Measurements from ENCODE around the gene TRIM26.

TRIM26 gene

DNA sequence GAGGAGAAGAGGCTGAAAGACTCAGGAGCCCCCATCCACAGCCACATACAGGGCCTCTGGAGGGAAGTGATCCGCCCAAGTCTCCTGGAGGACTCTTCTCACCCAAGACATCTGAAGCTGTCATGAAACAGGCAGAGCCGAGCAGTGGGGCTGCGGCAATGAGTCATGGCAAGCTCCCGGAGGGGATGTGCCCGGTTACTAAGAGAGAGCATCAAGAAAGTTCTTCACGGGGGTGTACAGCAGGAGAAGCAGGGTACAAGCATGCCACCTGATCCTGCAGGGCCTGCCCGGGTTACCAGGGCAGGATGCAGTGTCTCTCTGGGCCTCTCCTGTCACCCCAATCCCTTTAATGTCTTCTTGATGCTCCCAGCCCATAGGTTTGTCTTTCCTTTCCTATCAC is 21.1 kb downstream of the TRIM26 start:
- no peak for DNase-seq (ENCODE audit: low read depth, low spot score)
- Histone ChIP-seq H3K4me3 (no peak overlapping the region), H3K27ac (no peak overlapping the region), H3K9me3 (ENCODE audit: low read depth, low read length) (no peaks in the 10 kb centered on the region), H3K9ac (ENCODE audit: insufficient read length) (no peak overlapping the region), H3K36me3 (ENCODE audit: insufficient read depth, low read length) (peaks cover 43% of the 10 kb centered on the region)
- TF ChIP-seq EZH2 (IDR thresholded peaks at IDR 0.05), result no peak
- no peak for TF ChIP-seq POLR2AphosphoS5 (IDR thresholded peaks at IDR 0.05; ENCODE audit: borderline replicate concordance, low read depth, low read length)
- no peak for TF ChIP-seq FOXP2 (optimal IDR thresholded peaks at IDR 0.05; ENCODE audit: control extremely low read depth, extremely low read length, insufficient read depth)

DNA sequence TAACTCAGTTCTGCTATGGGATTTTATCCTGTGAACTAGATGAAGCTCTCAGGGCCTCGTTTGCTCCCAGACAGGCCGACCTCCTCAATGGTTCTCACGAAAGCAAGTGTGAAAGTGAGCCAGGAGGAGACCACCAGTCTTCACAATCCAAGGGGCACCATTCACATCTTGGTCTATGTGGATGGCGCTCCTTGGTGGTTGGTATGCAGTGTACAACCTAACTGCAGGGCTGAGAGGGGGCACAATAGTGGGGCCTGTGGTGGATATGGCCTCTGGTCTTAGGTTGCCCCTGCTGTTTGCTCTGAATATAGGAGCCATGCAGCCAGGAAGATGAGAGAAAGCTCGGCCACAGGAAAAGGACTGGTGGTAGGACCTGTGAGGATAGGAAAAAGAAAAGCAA is 24.7 kb downstream of the TRIM26 start:
- no peak overlapping the region for H3K9ac ChIP-seq (ENCODE audit: insufficient read length)
- H3K27ac ChIP-seq, result no peak overlapping the region
- H3K36me3 ChIP-seq (ENCODE audit: insufficient read depth, low read length), result peaks cover 43% of the 10 kb centered on the region
- no peaks in the 10 kb centered on the region for H3K9me3 ChIP-seq (ENCODE audit: low read depth, low read length)
- no peak for TF ChIP-seq POLR2AphosphoS5 (IDR thresholded peaks at IDR 0.05; ENCODE audit: borderline replicate concordance, low read depth, low read length)
- no peak for TF ChIP-seq EZH2 (IDR thresholded peaks at IDR 0.05)
- TF ChIP-seq FOXP2 (optimal IDR thresholded peaks at IDR 0.05; ENCODE audit: control extremely low read depth, extremely low read length, insufficient read depth), result no peak
- no peak for DNase-seq (ENCODE audit: low read depth, low spot score)
- H3K4me3 ChIP-seq, result no peak overlapping the region

DNA sequence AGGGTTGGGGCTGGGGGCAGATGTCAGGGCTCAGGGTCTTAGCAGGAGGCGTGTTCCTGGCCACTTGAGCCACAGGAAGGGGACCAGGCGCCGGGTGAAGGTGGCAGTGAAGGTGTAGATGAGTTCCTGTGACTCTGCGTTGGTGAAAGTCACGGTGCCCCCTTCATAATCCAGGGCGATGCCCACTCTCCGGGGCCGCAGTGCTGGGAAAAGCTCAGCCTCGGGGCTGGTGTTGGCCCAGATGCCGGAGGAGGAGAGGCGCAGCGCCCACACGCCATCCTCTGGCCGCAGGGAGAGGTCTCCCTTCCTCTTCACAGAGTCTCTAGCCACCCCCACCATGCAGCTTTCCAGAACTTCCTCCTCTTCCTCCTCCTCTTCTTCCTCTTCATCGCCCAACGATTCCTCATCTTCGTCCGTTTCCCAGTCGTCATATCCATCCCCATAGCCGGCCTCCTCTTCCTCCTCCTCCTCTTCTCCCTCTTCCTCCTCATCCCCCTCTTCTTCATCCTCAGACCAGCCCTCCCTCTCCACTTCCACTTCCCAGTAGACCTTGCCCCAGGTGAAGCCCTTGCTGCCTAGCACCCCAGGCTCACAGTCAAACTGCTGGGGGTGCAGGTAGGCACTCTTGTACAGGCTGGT is 27.2 kb downstream of the TRIM26 start:
- peaks cover 43% of the 10 kb centered on the region for H3K36me3 ChIP-seq (ENCODE audit: insufficient read depth, low read length)
- no peak for DNase-seq (ENCODE audit: low read depth, low spot score)
- H3K4me3 ChIP-seq, result no peak overlapping the region
- no peaks in the 10 kb centered on the region for H3K9me3 ChIP-seq (ENCODE audit: low read depth, low read length)
- H3K9ac ChIP-seq (ENCODE audit: insufficient read length), result no peak overlapping the region
- no peak overlapping the region for H3K27ac ChIP-seq
- TF ChIP-seq EZH2 (IDR thresholded peaks at IDR 0.05) (no peak), POLR2AphosphoS5 (IDR thresholded peaks at IDR 0.05; ENCODE audit: borderline replicate concordance, low read depth, low read length) (no peak), FOXP2 (optimal IDR thresholded peaks at IDR 0.05; ENCODE audit: control extremely low read depth, extremely low read length, insufficient read depth) (no peak)

DNA sequence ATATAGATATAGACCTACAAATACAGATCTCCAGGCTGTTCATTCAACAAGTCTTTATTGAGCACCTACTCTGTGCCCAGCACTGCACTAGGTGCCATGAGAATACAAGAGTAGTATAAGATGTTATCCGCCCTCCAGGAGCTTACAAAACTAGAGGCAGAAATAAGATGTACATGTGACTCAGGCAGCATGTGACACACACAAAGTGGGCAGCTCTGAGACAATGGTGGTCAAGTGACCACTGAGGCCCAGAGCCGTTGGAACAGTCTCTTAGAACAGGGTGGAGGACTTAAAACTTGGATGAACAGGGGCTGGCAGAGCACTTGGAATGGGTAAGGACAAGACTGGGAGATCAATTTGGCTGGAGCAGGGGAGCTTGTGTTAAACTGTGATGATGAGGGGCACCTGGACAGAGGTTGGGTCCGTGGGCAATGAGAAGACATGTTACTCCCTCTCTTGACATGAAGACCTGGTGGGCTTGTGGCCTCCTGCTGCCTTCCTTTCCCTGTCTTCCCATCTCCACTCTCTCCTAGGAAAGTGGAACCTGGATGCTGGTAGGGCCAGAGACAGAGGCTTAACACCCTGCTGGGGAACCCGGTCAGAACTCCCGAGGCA is 28.7 kb downstream of the TRIM26 start:
- DNase-seq (ENCODE audit: low read depth, low spot score), result no peak
- no peak overlapping the region for H3K9ac ChIP-seq (ENCODE audit: insufficient read length)
- no peak overlapping the region for H3K4me3 ChIP-seq
- H3K27ac ChIP-seq, result no peak overlapping the region
- 0 out of 2 replicates have a peak, but pooled peaks cover 4% of the 10 kb centered on the region for H3K9me3 ChIP-seq (ENCODE audit: low read depth, low read length)
- peaks cover 34% of the 10 kb centered on the region for H3K36me3 ChIP-seq (ENCODE audit: insufficient read depth, low read length)
- TF ChIP-seq EZH2 (IDR thresholded peaks at IDR 0.05) (no peak), POLR2AphosphoS5 (IDR thresholded peaks at IDR 0.05; ENCODE audit: borderline replicate concordance, low read depth, low read length) (no peak; the same call in 1 of the 2 replicates), FOXP2 (optimal IDR thresholded peaks at IDR 0.05; ENCODE audit: control extremely low read depth, extremely low read length, insufficient read depth) (no peak)

DNA sequence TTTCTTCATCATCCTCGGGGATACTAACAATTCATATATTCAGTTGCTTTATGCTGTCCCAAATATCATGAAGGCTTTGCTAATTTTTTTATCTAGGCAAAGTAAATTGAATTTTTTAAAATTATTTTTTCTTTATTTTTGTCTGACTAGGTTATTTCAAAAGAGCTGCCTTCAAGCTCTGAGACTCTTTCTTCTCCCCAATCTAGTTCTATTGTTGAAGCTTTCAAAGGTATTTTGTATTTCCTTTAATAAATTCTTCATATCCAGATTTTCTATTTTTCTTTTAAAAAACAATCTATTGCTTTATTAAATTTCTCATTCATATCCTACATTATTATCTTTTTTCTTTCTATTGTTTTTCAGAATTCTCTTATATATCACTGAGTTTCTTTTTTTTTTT is 33.1 kb downstream of the TRIM26 start:
- H3K4me3 ChIP-seq, result no peak overlapping the region
- TF ChIP-seq EZH2 (IDR thresholded peaks at IDR 0.05), result no peak
- TF ChIP-seq FOXP2 (optimal IDR thresholded peaks at IDR 0.05; ENCODE audit: control extremely low read depth, extremely low read length, insufficient read depth), result no peak
- TF ChIP-seq POLR2AphosphoS5 (IDR thresholded peaks at IDR 0.05; ENCODE audit: borderline replicate concordance, low read depth, low read length), result no peak
- H3K27ac ChIP-seq, result no peak overlapping the region
- H3K9me3 ChIP-seq (ENCODE audit: low read depth, low read length), result 0 out of 2 replicates have a peak, but pooled peaks cover 4% of the 10 kb centered on the region
- H3K36me3 ChIP-seq (ENCODE audit: insufficient read depth, low read length), result peaks cover under 1% of the 10 kb centered on the region; the same call in 1 of the 2 replicates
- DNase-seq (ENCODE audit: low read depth, low spot score), result no peak
- no peak overlapping the region for H3K9ac ChIP-seq (ENCODE audit: insufficient read length)

DNA sequence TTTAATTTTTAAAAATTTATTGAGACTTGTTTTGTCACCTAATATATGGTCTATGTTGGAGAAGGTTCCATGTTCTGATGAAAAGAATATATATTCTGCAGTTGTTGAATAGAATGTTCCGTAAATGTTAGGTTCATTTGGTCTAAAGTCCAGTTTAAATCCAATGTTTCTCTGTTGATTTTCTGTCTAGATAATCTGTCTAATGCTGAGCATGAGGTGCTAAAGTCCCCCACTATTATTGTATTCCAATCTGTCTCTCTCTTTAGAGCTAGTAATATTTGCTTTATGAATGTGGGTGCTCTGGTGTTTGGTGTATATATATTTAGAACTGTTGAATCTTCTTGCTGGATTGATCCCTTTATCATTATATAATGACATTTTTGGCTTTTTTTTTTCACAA is 34.4 kb downstream of the TRIM26 start:
- H3K4me3 ChIP-seq, result no peak overlapping the region
- no peak overlapping the region for H3K9ac ChIP-seq (ENCODE audit: insufficient read length)
- no peak for DNase-seq (ENCODE audit: low read depth, low spot score)
- TF ChIP-seq EZH2 (IDR thresholded peaks at IDR 0.05), result no peak
- TF ChIP-seq POLR2AphosphoS5 (IDR thresholded peaks at IDR 0.05; ENCODE audit: borderline replicate concordance, low read depth, low read length), result no peak
- TF ChIP-seq FOXP2 (optimal IDR thresholded peaks at IDR 0.05; ENCODE audit: control extremely low read depth, extremely low read length, insufficient read depth), result no peak
- 0 out of 2 replicates have a peak, but pooled peaks cover 4% of the 10 kb centered on the region for H3K9me3 ChIP-seq (ENCODE audit: low read depth, low read length)
- H3K36me3 ChIP-seq (ENCODE audit: insufficient read depth, low read length), result no peaks in the 10 kb centered on the region
- H3K27ac ChIP-seq, result no peak overlapping the region

DNA sequence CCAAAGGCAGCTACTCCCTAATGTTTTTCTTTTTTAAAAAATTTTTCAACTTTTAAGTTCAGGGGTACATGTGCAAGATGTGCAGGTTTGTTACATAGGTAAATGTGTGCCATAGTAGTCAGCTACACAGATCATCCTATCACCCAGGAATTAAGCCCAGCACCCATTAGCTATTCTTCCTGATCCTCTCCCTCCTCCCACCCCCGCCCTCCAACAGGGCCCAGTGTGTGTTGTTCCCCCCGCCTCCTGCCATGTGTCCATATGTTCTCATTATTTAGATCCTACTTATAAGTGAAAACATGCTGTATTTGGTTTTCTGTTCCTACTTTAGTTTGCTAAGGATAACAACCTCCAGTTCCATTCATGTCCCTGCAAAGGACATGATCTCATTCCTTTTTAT is 37.4 kb downstream of the TRIM26 start:
- no peak overlapping the region for H3K27ac ChIP-seq
- H3K9ac ChIP-seq (ENCODE audit: insufficient read length), result no peak overlapping the region
- no peak for DNase-seq (ENCODE audit: low read depth, low spot score)
- H3K9me3 ChIP-seq (ENCODE audit: low read depth, low read length), result 0 out of 2 replicates have a peak, but pooled peaks cover 4% of the 10 kb centered on the region
- no peak overlapping the region for H3K4me3 ChIP-seq
- TF ChIP-seq POLR2AphosphoS5 (IDR thresholded peaks at IDR 0.05; ENCODE audit: borderline replicate concordance, low read depth, low read length) (no peak), EZH2 (IDR thresholded peaks at IDR 0.05) (no peak), FOXP2 (optimal IDR thresholded peaks at IDR 0.05; ENCODE audit: control extremely low read depth, extremely low read length, insufficient read depth) (no peak)
- no peaks in the 10 kb centered on the region for H3K36me3 ChIP-seq (ENCODE audit: insufficient read depth, low read length)

DNA sequence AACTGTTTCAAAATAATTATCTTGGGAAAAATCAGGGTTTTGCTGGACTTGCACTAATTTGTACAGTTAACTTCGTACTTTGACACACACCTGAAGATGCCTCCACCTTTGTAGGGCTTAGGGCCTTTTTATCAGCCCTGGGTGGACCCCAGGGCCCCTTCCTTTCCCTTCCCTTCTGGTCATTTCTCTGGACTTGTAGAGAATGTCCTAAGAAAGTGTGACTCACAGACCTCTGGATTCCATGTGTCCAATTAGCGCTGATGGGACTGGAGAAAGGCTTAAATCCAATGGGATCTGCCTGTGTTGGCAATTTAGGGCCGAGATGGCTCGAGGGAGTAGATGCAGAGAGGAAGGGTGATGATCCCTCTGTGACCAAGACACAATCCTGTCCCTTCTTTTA is 40.5 kb downstream of the TRIM26 start:
- H3K36me3 ChIP-seq (ENCODE audit: insufficient read depth, low read length), result no peaks in the 10 kb centered on the region
- TF ChIP-seq FOXP2 (optimal IDR thresholded peaks at IDR 0.05; ENCODE audit: control extremely low read depth, extremely low read length, insufficient read depth) (no peak), EZH2 (IDR thresholded peaks at IDR 0.05) (no peak), POLR2AphosphoS5 (IDR thresholded peaks at IDR 0.05; ENCODE audit: borderline replicate concordance, low read depth, low read length) (no peak)
- no peak overlapping the region for H3K4me3 ChIP-seq
- H3K27ac ChIP-seq, result no peak overlapping the region
- no peak overlapping the region for H3K9ac ChIP-seq (ENCODE audit: insufficient read length)
- H3K9me3 ChIP-seq (ENCODE audit: low read depth, low read length), result no peaks in the 10 kb centered on the region
- DNase-seq (ENCODE audit: low read depth, low spot score), result no peak
